Lower lobe of right lung (tissue), 2 donors: ENCODE results near the gene SNAPC4. TPM values are rescaled to one million over a fixed set of nuclear protein-coding genes. Genes with fewer than 3 reads are reported as not detected.

ENCODE experiments used
- ATAC-seq, 2 donors: fragments of 200-7000 bp; cut with Tn5 transposase; one replicate each; pipeline ENCODE4 v1.9.1; 2020 to 2022; ENCODE audit warnings: mild to moderate bottlenecking in 2 of 2, moderate library complexity in 2 of 2
- DNase-seq: peaks from one replicate; pipeline ENCODE4 v3.0.0-alpha.2; 2020
- H3K27ac ChIP-seq: fragments of 200-600 bp; one replicate; pipeline ENCODE4 v1.8.0; 2022
- H3K27me3 ChIP-seq: fragments of 200-600 bp; one replicate; pipeline ENCODE4 v1.8.0; 2022; ENCODE audit warnings: low read depth
- H3K36me3 ChIP-seq: fragments of 200-600 bp; one replicate; pipeline ENCODE4 v1.8.0; 2022; ENCODE audit warnings: mild to moderate bottlenecking
- H3K4me1 ChIP-seq: fragments of 200-600 bp; one replicate; pipeline ENCODE4 v1.8.0; 2022
- H3K4me3 ChIP-seq: fragments of 200-600 bp; one replicate; pipeline ENCODE4 v1.8.0; 2022; ENCODE audit warnings: mild to moderate bottlenecking
- H3K9me3 ChIP-seq: fragments of 200-600 bp; one replicate; pipeline ENCODE4 v1.8.0; 2022
- CTCF ChIP-seq: fragments of 200-600 bp; IDR thresholded peaks from one replicate; pipeline ENCODE4 v1.8.0; 2022; ENCODE audit warnings: antibody characterized with exemption, mild to moderate bottlenecking
- intact Hi-C: fragments of 100-400 bp; cut with DNase I; formaldehyde crosslinking; loops from one replicate; pipeline ENCODE4 v1.11.0; 2022
- total RNA-seq: library from RNA; stranded (reverse); fragmentation: NEBNext Ultra II Directional; extraction: Animal tissue kit (Norgen Biotek cat#: 25700); gene quantifications from one replicate; pipeline ENCODE4 v1.2.1, GENCODE V29; 2021
- donor health status: DM: no; HTN: yes; CAD: no; lungs with severe emphysema.

Gene SNAPC4
- total RNA-seq, 1 donor from 2014 or later, result 7.4 TPM

GRCh38 chr9:136395345-136396218 lies 4.4 kb downstream of the SNAPC4 start:
- Histone ChIP-seq H3K27ac (no peak overlapping the region), H3K4me3 (no peak overlapping the region), H3K27me3 (no peaks in the 10 kb centered on the region), H3K9me3 (no peaks in the 10 kb centered on the region), H3K36me3 (peaks cover 77% of the 10 kb centered on the region), H3K4me1 (peaks cover 18% of the 10 kb centered on the region)
- DNase-seq (no peak), ATAC-seq (no peak)
- no peak for TF ChIP-seq CTCF
- intact Hi-C loops, result no loop called here

GRCh38 chr9:136395020-136395340 lies 5.0 kb downstream of the SNAPC4 start:
- no peak for ATAC-seq
- Histone ChIP-seq H3K4me3 (no peak overlapping the region), H3K27me3 (no peaks in the 10 kb centered on the region), H3K9me3 (no peaks in the 10 kb centered on the region), H3K36me3 (peaks cover 78% of the 10 kb centered on the region), H3K4me1 (peaks cover 14% of the 10 kb centered on the region), H3K27ac (no peak overlapping the region)
- intact Hi-C loops, result no loop called here
- no peak for TF ChIP-seq CTCF
- no peak for DNase-seq

GRCh38 chr9:136394312-136395019 lies 5.5 kb downstream of the SNAPC4 start:
- DNase-seq, result no peak
- peak in 1 of 2 donors; percentile 8 for ATAC-seq
- H3K4me1 ChIP-seq, result peaks cover 13% of the 10 kb centered on the region
- no peak overlapping the region for H3K4me3 ChIP-seq
- H3K27ac ChIP-seq, result no peak overlapping the region
- H3K36me3 ChIP-seq, result peaks cover 83% of the 10 kb centered on the region
- intact Hi-C loops, result no loop called here
- no peaks in the 10 kb centered on the region for H3K9me3 ChIP-seq
- H3K27me3 ChIP-seq, result no peaks in the 10 kb centered on the region
- TF ChIP-seq CTCF, result no peak

- H3K4me3 ChIP-seq, result no peak overlapping the region
- H3K27ac ChIP-seq, result no peak overlapping the region
- intact Hi-C loops, result no loop called here
- no peaks in the 10 kb centered on the region for H3K9me3 ChIP-seq
- H3K27me3 ChIP-seq, result no peaks in the 10 kb centered on the region
- H3K36me3 ChIP-seq, result peaks cover 88% of the 10 kb centered on the region
- DNase-seq (no peak), ATAC-seq (no peak)
- H3K4me1 ChIP-seq, result peaks cover 4% of the 10 kb centered on the region
- no peak for TF ChIP-seq CTCF
Observed at GRCh38 chr9:136393531-136393930, 6.4 kb downstream of the SNAPC4 start.

- no peak for DNase-seq
- ATAC-seq, result no peak
Observed at GRCh38 chr9:136392538-136393449, 7.2 kb downstream of the SNAPC4 start.

More at GRCh38 chr9:136392538-136393449, 7.2 kb downstream of the SNAPC4 start:
- no peaks in the 10 kb centered on the region for H3K4me1 ChIP-seq
- H3K9me3 ChIP-seq, result no peaks in the 10 kb centered on the region
- TF ChIP-seq CTCF, result no peak
- no peak overlapping the region for H3K4me3 ChIP-seq
- H3K27me3 ChIP-seq, result no peaks in the 10 kb centered on the region
- intact Hi-C loops, result no loop called here
- H3K27ac ChIP-seq, result no peak overlapping the region
- peaks cover 91% of the 10 kb centered on the region for H3K36me3 ChIP-seq
